GM10248 (cell line): Measurements from ENCODE around the gene HSPB6.

Experiments used
- CTCF ChIA-PET: fragments of 300-600 bp; sonication (Branson Sonifier 250); formaldehyde crosslinking; extraction: SDS; loops from one replicate; lab custom pipeline; 2021; ENCODE audit warnings: antibody characterized with exemption; lab: Yijun Ruan, JAX
- POLR2A ChIA-PET: fragments of 350-650 bp; sonication (Branson Sonifier 250); formaldehyde crosslinking; extraction: SDS; loops from one replicate; lab custom pipeline; 2020; ENCODE audit warnings: antibody characterized with exemption; lab: Yijun Ruan, JAX
- DNase-seq: peaks from one replicate; pipeline ENCODE4 v3.0.0; 2012; ENCODE audit errors: extremely low spot score
- CTCF ChIP-seq: IDR thresholded peaks from 2 replicates; pipeline ENCODE4 v1.5.1; 2012; ENCODE audit warnings: mild to moderate bottlenecking, low read depth; ENCODE audit errors: extremely low read depth, missing control alignments, control extremely low read depth

HSPB6 gene

GRCh38 chr19:35784503-35785338, 27.9 kb upstream of the HSPB6 start:
- no peak for TF ChIP-seq CTCF
- CTCF ChIA-PET: no interaction called here
- no peak for DNase-seq
- POLR2A ChIA-PET: interaction anchor here (0.6 kb wide), 1 partner anchor 169 kb away, joined by 7 read pairs; no protein-coding TSS in a partner anchor

DNA sequence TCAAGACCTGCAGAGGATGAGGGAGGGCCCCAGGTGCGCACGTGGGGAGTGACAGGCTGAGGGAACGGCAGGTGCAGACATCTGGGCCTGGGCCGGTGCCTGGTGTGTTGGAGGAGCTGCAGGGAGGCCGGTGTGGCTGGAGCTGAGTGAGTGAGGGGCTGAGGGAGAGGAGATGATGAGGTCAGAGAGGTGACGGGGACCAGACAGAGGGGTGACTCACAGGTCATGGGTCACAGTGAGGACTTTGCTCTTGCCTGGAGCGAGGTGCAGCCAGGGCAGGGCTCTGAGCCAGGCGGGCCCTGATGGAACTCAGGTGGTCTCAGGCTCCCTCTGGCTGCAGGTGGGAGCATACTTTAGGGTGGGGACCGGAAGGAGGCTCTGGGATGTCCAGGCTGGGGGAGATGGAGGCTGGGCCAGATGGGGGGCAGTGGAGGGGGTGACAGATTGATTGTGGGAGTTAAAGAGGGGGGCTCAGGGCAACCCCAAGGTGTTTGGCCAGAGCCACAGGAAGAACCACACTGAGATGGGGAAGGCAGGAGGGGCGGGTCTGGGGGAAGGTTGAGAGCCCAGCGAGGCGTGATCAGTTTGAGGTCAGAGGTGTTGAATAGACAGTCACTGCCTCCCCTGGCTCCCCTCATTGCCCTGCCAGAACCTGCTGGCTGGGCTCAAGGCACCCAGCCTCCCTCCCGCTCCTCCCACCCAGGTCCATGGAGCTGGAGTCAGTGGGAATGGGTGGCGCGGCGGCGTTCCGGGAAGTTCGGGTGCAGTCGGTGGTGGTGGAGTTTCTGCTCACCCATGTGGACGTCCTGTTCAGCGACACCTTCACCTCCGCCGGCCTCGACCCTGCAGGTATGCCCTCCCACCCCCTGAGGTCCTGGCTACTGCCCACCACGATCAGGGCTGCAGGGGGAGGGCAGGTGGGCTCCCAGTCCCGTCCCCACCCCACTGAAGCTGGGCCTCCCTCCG, 26.9 kb upstream of the HSPB6 start:
- ChIA-PET CTCF (no interaction called here), POLR2A (interaction anchor here (0.6 kb wide), 1 partner anchor 170 kb away, joined by 7 read pairs; no protein-coding TSS in a partner anchor)
- DNase-seq: no peak
- TF ChIP-seq CTCF: no peak

GRCh38 chr19:35782589-35782988, 25.8 kb upstream of the HSPB6 start:
- ChIA-PET POLR2A (no interaction called here), CTCF (no interaction called here)
- no peak for TF ChIP-seq CTCF
- no peak for DNase-seq

- CTCF ChIA-PET: no interaction called here
- no peak for TF ChIP-seq CTCF
- POLR2A ChIA-PET: no interaction called here
- DNase-seq: no peak
These were observed 24.8 kb upstream of the HSPB6 start for GRCh38 chr19:35781650-35782049.

DNA sequence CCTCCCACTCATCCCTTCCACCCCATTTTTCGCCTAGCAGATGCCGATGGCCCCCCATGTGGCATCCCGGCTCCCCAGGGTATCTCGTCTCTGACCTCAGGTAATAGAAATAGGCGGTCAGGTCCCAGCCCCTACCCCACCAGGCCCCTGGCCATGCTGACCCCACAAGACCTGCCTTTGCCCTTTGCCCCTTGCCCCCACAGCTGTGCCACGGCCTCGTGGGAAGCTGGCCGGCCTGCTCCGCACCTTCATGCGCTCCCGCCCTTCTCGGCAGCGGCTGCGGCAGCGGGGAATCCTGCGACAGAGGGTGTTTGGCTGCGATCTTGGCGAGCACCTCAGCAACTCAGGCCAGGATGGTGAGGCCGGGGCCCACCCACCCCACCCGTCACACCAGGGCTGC, 23.9 kb upstream of the HSPB6 start:
- CTCF ChIA-PET: no interaction called here
- DNase-seq: no peak
- POLR2A ChIA-PET: no interaction called here
- TF ChIP-seq CTCF: no peak

GRCh38 chr19:35780058-35780457, 23.2 kb upstream of the HSPB6 start:
- TF ChIP-seq CTCF: no peak
- ChIA-PET POLR2A (no interaction called here), CTCF (no interaction called here)
- DNase-seq: no peak
